ENCODE measurements around the gene MBNL2.
A peak's percentile ranks its signal among the peaks of the same experiment; 100 is the strongest.
"Not testable (repeated sequence)": the region's sequence is repeated elsewhere in the genome, so short reads cannot be mapped to it uniquely, and the experiment has no call there.

Gene MBNL2

DNA sequence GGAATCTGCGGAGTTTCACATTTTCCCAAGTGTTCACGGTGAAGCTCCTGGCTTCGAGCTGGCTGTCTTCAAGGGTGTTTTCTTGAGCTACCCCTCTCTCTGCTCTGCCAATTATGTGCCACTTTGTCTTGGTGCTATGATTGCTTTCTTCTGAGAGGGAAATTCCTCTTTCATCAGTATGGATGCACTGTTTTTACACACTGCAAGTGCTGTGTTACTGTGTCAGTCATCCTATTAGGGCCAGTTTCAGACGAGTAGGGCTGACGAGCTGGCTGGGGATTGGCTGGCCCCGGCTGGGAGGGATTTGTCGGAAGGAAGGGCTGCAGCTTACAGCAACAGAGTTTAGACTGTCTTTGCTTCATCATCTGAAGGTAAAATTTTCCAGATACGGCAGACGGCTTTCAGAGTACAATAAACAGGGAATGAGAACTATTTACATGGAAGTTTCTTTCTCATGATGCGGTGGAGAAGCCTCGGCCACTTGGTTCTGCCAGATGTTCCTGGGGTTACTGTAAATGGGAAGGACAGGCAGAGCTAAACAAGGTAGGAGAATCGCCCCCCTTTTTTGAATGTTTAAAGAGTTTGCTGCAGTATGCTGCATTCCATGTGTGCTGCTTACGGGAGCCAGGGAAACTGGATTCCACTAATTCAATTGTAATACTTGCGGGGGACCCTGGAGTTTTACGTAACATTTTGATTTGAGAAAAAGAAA is at the start of gene MBNL2:
TSS of gene MBNL2 (plus strand) at position 345 of the 712 bp plus-strand sequence. CDS start 53,903 bp downstream, outside the sequence.
- DNase-seq, result peak; percentile 95

DNA sequence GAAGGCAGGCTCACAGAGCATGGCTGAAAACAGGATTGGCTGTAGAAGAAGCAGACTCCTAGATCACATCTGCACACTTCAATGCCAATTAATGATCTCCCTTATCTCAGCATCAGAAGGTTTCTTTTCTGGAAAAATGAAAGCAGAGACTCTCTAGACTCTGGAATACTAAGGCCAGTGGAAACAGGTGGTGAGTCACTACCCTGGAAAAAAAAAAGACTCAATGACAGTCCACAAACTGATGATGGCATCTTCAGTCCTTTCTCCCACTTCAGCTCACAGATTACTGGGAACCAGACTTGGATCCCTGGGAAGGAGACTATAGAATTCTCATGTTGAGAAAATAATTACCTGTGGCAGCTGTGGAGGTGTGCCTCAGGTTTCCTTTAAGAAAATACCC is 47.5 kb upstream of the MBNL2 start:
- DNase-seq, result no peak

GRCh38 chr13:97175041-97175440 is 47.1 kb upstream of the MBNL2 start:
- no peak for DNase-seq

DNA sequence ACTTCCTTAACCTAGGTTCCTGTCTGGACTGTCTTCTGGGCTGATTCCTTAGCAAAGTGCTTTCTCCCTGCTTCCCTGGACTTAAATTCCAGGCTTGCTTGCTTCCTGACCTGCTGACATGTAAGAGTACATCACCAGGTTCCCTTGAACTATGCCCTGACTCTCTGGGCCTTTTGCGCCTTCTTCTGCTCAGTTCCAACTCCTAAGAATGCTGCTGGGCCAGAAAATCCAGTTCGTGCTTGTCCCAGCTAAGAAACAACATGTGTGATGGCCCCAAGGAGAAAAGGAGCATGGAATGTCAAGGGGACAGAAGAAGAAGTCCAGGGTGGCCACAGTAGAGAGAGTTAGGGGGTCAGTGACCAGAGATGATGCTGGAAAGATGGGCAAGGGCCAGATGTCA is 42.6 kb upstream of the MBNL2 start:
- DNase-seq, result no peak

- DNase-seq, result no peak
Measured at GRCh38 chr13:97182111-97182890, 39.8 kb upstream of the MBNL2 start.

DNA sequence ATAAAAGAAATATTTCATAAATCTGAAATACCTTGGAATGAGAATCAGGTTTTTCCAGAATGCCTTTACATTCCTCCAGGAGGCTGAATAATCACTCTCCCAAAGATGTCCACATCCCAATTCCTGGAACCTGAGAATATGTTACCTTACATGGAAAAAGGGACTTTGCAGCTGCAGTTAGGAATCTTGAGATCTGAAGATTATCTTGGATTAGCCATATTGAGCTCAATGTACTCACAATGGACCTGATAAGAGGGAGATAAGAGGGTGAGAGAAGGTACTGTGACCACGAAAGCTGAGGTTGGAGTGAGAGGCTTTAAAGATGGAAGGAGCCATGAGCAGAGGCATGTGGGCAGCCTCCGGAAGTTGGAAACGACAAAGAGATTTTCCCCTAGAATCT is 36.8 kb upstream of the MBNL2 start:
- no peak for DNase-seq

DNA sequence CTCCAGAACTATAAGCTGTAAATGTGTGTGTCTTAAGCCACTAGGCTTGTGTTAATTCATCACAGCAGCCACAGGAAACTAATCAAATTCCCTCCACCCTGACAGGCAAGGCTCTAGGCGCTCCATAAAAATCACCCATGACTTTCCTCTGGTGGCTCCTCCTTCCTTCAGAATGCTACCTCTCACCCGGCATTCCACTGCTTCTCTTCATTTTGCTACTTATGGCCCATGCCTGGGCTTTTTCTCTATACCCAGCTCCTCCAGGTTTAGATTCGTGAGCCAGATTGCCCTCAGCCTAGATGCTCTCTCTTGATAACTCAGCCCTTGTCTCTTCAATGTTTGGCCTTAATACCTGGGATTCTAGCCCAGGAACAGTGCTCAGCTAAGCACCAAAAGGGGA is 36.4 kb upstream of the MBNL2 start:
- DNase-seq, result no peak

DNA sequence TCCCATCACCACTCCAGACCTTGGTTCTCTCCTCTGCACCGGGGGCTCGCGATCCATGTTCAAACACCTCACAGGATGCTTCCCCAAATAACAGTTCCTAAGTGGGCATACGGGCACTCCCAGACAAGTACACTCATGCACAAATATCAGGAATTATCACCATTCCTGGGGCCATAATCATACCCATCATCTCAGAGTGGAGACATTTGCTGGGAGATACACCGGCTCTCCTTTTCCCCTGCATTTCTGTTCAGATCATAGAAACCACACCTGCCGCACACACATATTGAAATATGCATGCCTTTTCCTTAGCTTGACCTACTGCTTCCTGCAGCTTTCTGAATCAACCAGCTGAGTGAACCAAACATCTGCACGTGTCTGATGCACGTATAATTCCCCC is 33.9 kb upstream of the MBNL2 start:
- no peak for DNase-seq

DNA sequence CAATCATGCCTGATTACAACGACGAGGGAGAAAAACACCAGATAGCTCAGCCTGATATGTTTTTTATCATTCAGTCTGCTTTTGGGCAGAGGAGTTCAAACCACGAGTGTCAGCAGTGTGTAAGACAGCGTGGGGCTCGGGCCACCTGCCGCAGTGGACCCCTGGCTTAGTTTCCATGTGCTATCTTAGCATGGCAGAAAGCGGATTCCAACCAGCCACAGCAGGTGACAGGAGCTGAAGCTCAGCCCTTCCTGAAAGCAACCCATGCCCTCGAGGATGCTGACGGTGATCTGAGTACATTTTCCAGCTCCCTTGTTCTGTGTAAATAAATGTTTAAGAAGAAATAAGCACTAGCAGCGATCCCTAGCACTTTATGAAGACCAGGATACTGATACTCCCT is 32.2 kb upstream of the MBNL2 start:
- DNase-seq, result no peak

- no peak for DNase-seq
Measured at GRCh38 chr13:97191142-97191541, 31.0 kb upstream of the MBNL2 start.

- DNase-seq, result peak; percentile 60
Measured at GRCh38 chr13:97191615-97192014, 30.5 kb upstream of the MBNL2 start.

- no peak for DNase-seq
Measured at GRCh38 chr13:97192166-97192565, 30.0 kb upstream of the MBNL2 start.

DNA sequence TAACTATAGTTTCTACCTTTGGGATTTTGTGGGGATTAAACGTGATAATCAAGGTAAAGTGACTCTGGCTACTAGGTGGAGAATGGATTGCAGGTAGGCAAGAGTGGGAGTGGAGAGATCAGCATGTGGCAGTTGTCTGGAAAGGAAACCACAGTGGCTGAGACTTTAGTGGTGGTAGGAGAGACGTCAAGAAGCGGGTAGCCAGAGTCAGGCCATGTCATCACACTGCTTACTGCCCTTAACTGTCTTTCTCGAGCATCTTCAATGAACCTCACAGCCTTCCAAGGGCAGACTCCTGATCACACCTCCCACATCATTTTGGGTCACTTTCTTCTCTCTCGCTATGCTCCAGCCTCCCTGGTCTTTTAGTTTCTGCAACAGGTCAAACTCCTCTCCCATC is 28.6 kb upstream of the MBNL2 start:
- no peak for DNase-seq

DNA sequence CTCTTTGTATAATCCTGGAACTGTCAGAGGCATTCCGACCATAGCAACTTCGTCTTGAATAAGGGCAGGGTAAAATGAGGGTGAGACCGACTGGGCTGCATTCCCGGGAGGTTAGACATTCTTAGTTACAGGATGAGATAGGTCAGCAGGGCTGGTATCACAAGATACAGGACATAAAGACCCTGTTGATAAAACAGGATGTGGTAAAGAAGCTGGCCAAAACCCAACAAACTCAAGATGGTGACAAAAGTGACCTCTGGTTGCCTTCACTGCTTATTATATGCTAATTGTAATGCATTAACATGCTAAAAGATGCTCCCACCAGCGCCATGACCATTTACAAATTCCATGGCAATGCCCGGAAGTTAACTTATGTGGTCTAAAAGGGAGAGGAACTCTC is 27.7 kb upstream of the MBNL2 start:
- no peak for DNase-seq

DNA sequence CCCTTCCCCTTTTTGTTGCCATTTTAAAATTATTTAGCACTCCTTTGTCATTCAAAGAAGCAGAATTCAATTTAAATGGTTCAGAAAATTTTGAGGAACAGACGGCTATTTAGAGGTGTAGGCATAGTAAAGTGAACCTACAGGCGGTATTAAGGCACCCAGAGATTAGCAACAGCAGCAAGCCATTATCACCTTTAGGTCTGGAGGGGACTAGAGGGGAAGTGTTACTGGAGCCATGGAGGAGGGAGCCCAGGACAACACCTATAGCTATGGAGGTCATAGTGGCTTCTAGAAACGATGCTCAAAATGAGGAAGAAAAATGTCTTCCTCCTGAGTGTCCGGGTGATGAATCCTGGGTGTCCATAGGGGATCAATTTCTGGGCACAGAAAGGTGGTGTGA is 25.8 kb upstream of the MBNL2 start:
- no peak for DNase-seq

DNA sequence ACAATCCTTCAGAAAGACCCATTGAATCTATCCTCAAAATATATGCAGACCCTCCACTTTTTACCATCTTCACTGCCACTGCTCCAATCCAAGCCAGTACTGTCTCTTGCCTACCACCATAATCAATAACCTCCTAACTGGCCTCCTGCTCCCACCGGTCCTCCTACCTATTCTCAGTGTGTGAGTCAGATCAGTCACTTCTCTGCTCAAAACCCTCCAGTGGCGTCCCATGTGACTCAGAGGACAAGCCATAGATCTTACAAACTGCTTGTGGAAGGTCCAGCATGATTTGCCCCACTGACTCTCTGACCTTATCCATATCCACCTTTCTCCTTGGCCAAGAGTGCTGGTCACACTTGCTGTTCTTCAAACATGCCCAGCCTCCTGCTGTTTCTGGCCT is 23.4 kb upstream of the MBNL2 start:
- DNase-seq, result no peak

GRCh38 chr13:97199451-97199850 is 22.7 kb upstream of the MBNL2 start:
- no peak for DNase-seq

- DNase-seq, result no peak
Measured at GRCh38 chr13:97200081-97200942, 21.8 kb upstream of the MBNL2 start.

GRCh38 chr13:97202761-97203160 is 19.4 kb upstream of the MBNL2 start:
- DNase-seq, result no peak

DNA sequence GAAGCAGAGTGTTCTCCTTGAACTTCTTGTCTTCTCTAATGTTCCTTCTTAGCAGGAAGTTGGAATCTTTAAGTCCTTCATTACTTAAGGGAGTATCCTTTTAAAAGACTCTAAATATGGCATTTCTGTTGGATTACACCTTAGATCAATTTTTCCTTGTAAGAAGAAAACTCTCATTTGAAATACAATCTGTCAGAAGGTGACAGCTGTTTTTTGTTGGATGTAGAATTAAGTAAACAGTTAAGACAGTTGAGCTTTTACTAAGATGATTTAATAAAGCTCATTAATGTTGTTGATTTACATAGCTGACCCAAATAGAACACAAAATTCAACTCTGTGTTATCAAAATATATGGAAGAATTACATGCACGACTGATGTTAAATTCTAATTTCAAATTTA is 16.7 kb upstream of the MBNL2 start:
- no peak for DNase-seq

- no peak for DNase-seq
Measured at GRCh38 chr13:97205982-97206381, 16.2 kb upstream of the MBNL2 start.

- DNase-seq, result not testable (repeated sequence)
Measured at GRCh38 chr13:97207252-97207651, 14.9 kb upstream of the MBNL2 start.

DNA sequence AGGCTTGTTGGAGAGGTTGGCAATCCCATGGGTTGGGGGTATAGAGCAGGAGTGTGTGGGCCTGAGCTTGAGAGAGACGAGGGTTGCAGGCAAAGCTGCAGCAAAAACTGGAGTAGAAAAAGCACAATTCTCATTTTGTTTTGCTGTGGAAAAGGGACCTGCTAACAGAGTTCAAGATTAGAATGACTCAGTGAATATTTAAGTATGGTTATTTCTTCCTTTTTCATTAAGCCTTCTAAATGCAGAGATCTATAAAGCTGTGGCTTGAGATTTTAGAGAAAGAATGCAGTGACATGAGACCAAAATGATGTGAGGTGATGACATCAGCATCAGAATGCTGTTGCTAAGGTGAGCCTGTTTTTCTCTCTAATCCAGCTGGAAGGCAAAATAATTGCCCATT is 10.8 kb upstream of the MBNL2 start:
- DNase-seq, result no peak

- DNase-seq, result no peak
Measured at GRCh38 chr13:97212004-97212403, 10.1 kb upstream of the MBNL2 start.
